GM18909 (cell line): ENCODE results near the gene ANP32E.

ENCODE experiments used
- ATAC-seq: cut with Tn5 transposase; IDR thresholded peaks from one replicate; pipeline ENCODE4 v1.9.1; 2021; ENCODE audit warnings: mild to moderate bottlenecking; ENCODE audit not compliant: unreplicated experiment, poor library complexity

The ANP32E gene

DNA sequence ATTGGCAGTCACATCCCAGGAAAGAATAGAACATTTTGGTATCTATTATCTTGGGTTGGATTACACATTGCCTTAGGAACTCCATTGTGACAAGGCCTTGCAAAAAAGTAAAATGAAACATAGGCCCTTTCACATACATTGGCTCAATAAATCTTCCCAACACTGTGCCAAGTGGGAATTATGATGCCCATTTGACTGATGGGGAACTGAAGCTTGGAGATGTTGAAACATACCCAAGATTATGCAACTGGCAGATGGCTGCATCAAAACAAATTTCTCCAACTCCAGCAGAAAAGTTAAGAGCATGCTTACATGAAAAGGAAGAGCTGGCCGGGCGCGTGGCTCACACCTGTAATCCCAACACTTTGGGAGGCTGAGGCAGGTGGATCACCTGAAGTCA is 59.3 kb downstream of the ANP32E start:
- ATAC-seq: no peak

DNA sequence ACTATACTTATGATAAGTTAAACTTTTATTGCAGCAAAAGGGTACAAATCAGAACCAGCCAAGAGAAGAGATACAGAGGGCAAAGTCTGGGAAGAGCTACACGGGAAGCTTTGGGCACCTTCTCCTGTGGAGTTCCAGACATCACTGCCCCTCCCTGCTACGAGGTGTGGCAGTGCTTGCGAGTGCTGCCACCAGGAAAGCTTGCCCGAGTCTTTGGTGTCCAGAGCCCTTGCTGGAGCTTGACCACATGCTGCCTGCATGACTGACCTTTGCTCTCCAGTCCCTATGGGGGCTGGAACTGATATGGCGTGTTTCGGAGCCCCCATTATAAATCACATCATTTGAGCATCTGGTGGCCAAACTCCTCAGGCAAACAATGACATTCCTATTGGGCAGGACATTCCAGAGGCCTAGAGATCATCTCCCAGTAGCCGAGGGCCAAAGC is 62.7 kb downstream of the ANP32E start:
- ATAC-seq: no peak

DNA sequence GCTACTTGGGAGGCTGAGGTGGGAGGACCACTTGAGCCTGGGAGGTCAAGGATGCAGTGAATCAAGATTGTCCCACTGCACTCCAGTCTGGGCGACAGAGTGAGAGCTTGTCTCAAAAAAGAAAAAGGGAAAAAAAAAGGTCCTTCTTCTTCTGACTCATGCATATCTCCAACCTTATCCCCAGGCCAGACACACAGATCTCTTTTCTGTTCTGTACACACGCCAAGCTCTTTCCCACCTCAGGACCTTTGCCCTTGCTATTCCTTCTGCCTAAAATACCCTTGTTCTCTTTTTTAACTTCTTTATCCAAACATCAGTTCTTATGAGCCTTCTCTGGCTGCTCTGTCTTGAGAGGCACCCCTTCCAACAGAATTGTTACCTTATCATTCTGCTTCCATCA is 64.1 kb downstream of the ANP32E start:
- ATAC-seq: no peak

DNA sequence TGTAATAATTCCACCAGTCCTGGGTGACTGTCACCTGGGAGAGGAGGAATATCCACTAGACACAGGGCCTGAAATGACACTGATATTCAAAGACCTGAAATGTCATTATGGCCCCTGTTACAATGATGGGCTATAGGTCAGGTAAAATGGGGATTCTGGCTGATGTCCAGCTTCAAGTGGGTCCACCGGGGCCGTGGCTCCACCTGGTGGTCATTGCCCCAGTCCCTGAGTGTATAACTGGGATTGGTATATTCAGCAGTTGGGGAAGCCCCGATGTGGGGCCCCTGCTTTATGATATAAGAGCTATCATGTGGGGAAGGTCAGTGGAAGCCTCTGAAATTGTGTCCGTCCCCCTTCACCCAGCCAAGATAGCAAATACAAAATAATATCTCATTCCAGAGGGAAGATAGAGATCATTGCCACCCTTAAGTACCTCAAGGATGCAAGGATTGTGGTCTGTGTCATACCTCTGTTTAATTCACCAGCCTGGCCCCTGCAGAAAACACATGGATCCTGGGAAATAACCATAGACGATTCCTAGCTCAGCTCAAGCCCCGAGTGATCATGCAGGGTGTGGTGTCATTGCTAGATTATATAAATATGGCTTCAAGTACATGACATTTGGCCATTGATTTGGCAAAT is 66.8 kb downstream of the ANP32E start:
- ATAC-seq: no peak
